Coronary artery (tissue), 2 donors: ENCODE data around the gene KRTAP4-7.
"Not testable (repeated sequence)": the region's sequence is repeated elsewhere in the genome, so short reads cannot be mapped to it uniquely, and the experiment has no call there.

Source experiments
- DNase-seq: peaks from one replicate; pipeline ENCODE4 v3.0.0-alpha.2; 2017; ENCODE audit warnings: low spot score
- H3K27ac ChIP-seq, 2 donors: fragments of 200-600 bp; sonication (generic); one replicate each; pipeline ENCODE4 v1.5.1; 2016 to 2019
- H3K4me3 ChIP-seq: fragments of 200-600 bp; sonication (generic); 2 replicates; pipeline ENCODE4 v1.5.1; 2016; ENCODE audit warnings: mild to moderate bottlenecking, moderate library complexity
- CTCF ChIP-seq: fragments of 200-600 bp; sonication (generic); IDR thresholded peaks from one replicate; pipeline ENCODE4 v1.5.1; 2019; ENCODE audit warnings: antibody characterized with exemption

The KRTAP4-7 gene

GRCh38 chr17:41084100-41084856, at the start of gene KRTAP4-7:
TSS of gene KRTAP4-7 (plus strand) at chr17:41084150. CDS start at chr17:41084207, 57 bp downstream.
- DNase-seq, H3K27ac ChIP-seq, H3K4me3 ChIP-seq: not testable (repeated sequence)

- DNase-seq, H3K27ac ChIP-seq, H3K4me3 ChIP-seq: not testable (repeated sequence)
Measured at GRCh38 chr17:41034346-41034935, 49.5 kb upstream of the KRTAP4-7 start, which contains the start of gene KRTAP1-3. TSS of gene KRTAP1-3 (minus strand) at chr17:41034874. CDS start at chr17:41034821, 53 bp downstream.

GRCh38 chr17:41037853-41038350, 46.0 kb upstream of the KRTAP4-7 start:
- H3K4me3 ChIP-seq, result no peak overlapping the region
- DNase-seq, result no peak
- no peak for TF ChIP-seq CTCF
- no peak overlapping the region for H3K27ac ChIP-seq

- not testable (repeated sequence) for DNase-seq, H3K27ac ChIP-seq, H3K4me3 ChIP-seq
Measured at GRCh38 chr17:41040783-41041571, 43.0 kb upstream of the KRTAP4-7 start, which contains the start of gene KRTAP1-1. TSS of gene KRTAP1-1 (minus strand) at chr17:41041450. CDS start at chr17:41041397, 53 bp downstream.

- no peak overlapping the region for H3K4me3 ChIP-seq
Measured at GRCh38 chr17:41042953-41043352, 41.0 kb upstream of the KRTAP4-7 start.

GRCh38 chr17:41046735-41047465, 37.0 kb upstream of the KRTAP4-7 start, which contains the start of gene KRTAP2-1:
TSS of gene KRTAP2-1 (minus strand) at chr17:41047316. CDS start at chr17:41047267, 49 bp downstream.
- not testable (repeated sequence) for H3K4me3 ChIP-seq, DNase-seq, H3K27ac ChIP-seq

More at GRCh38 chr17:41042953-41043352, 41.0 kb upstream of the KRTAP4-7 start:
- TF ChIP-seq CTCF, result no peak
- no peak overlapping the region for H3K27ac ChIP-seq
- DNase-seq, result no peak

- no peak for DNase-seq
- TF ChIP-seq CTCF, result no peak
- Histone ChIP-seq H3K27ac (no peak overlapping the region), H3K4me3 (no peak overlapping the region)
Measured at GRCh38 chr17:41048441-41048840, 35.5 kb upstream of the KRTAP4-7 start.

GRCh38 chr17:41049110-41049509, 34.8 kb upstream of the KRTAP4-7 start:
- H3K4me3 ChIP-seq, result no peak overlapping the region
- DNase-seq, result no peak
- no peak for TF ChIP-seq CTCF
- H3K27ac ChIP-seq, result no peak overlapping the region
